Uterus (tissue), 2 donors: ENCODE results near the gene SPON1.

Experiments
- POLR2A ChIP-seq, 2 donors: fragments of 450-650 bp; IDR thresholded peaks; one replicate each; pipeline ENCODE4 v1.6.1; 2016; ENCODE audit warnings: antibody characterized with exemption in 2 of 2, mild to moderate bottlenecking in 1 of 2, moderate library complexity in 1 of 2
- TF ChIP-seq, protein P1 (sequence below), 4 experiments: fragments of 200-600 bp in 2 of 4; fragments of 450-650 bp in 2 of 4; sonication (generic) in 2 of 4; IDR thresholded peaks; one replicate each; pipeline ENCODE4 v1.5.1; 2016 to 2019; ENCODE audit warnings: antibody characterized with exemption in 4 of 4, mild to moderate bottlenecking in 2 of 4, moderate library complexity in 1 of 4

DNA sequence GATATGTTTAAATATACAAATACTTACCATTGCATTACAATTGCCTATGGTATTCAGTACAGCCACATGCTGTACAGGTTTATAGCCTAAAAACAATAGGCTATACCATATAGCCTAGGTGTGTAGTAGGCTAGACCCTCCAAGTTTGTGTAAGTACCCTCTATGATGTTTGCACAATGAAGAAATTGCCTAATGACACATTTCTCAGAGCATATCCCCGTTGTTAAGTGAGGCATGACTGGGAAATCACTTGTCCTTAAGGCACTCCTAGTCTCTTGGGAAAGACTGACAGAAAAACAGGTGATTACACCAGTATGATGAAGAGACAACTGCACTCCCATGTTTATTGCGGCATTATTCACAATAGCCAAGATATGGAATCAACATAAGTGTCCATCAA is 187.2 kb downstream of the SPON1 start:
- no peak for TF ChIP-seq POLR2A (IDR thresholded peaks at IDR 0.05)
- TF ChIP-seq, protein P1, sequence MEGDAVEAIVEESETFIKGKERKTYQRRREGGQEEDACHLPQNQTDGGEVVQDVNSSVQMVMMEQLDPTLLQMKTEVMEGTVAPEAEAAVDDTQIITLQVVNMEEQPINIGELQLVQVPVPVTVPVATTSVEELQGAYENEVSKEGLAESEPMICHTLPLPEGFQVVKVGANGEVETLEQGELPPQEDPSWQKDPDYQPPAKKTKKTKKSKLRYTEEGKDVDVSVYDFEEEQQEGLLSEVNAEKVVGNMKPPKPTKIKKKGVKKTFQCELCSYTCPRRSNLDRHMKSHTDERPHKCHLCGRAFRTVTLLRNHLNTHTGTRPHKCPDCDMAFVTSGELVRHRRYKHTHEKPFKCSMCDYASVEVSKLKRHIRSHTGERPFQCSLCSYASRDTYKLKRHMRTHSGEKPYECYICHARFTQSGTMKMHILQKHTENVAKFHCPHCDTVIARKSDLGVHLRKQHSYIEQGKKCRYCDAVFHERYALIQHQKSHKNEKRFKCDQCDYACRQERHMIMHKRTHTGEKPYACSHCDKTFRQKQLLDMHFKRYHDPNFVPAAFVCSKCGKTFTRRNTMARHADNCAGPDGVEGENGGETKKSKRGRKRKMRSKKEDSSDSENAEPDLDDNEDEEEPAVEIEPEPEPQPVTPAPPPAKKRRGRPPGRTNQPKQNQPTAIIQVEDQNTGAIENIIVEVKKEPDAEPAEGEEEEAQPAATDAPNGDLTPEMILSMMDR (IDR thresholded peaks at IDR 0.05), result no peak
